Measurements from ENCODE around the gene NOXRED1.

NOXRED1 gene

GRCh38 chr14:77406718-77407117, 16.6 kb downstream of the NOXRED1 start:
- DNase-seq, result no peak

GRCh38 chr14:77406086-77406485, 17.2 kb downstream of the NOXRED1 start:
- no peak for DNase-seq

GRCh38 chr14:77403768-77404167, 19.6 kb downstream of the NOXRED1 start:
- no peak for DNase-seq

GRCh38 chr14:77400216-77400615, 23.1 kb downstream of the NOXRED1 start:
- DNase-seq, result no peak

GRCh38 chr14:77390188-77390587, 33.1 kb downstream of the NOXRED1 start:
- no peak for DNase-seq

GRCh38 chr14:77378701-77379100, 44.6 kb downstream of the NOXRED1 start:
- DNase-seq, result no peak

GRCh38 chr14:77377502-77377844, 45.9 kb downstream of the NOXRED1 start:
- DNase-seq, result no peak

GRCh38 chr14:77376771-77377501, 46.4 kb downstream of the NOXRED1 start, which contains the start of the genes SAMD15 and TMED8:
Gene SAMD15, plus strand, starts transcription at chr14:77377379. Its CDS starts 40 bp downstream, at chr14:77377419.
Gene TMED8, minus strand, starts transcription at chr14:77377094. Its CDS starts 41 bp downstream, at chr14:77377053.
- peak; percentile 76 for DNase-seq

GRCh38 chr14:77375973-77376770, 47.2 kb downstream of the NOXRED1 start:
- peak; percentile 43 for DNase-seq

- DNase-seq, result no peak
Observed at GRCh38 chr14:77375164-77375950, 48.0 kb downstream of the NOXRED1 start.

GRCh38 chr14:77372304-77372841, 51.0 kb downstream of the NOXRED1 start:
- no peak for DNase-seq

- no peak for DNase-seq
Observed at GRCh38 chr14:77369285-77369684, 54.0 kb downstream of the NOXRED1 start.

GRCh38 chr14:77364146-77364545, 59.2 kb downstream of the NOXRED1 start:
- DNase-seq, result no peak

GRCh38 chr14:77359626-77360025, 63.7 kb downstream of the NOXRED1 start:
- DNase-seq, result no peak

GRCh38 chr14:77356899-77357298, 66.4 kb downstream of the NOXRED1 start:
- no peak for DNase-seq

GRCh38 chr14:77355811-77356210, 67.5 kb downstream of the NOXRED1 start:
- DNase-seq, result no peak

GRCh38 chr14:77353469-77354141, 69.7 kb downstream of the NOXRED1 start:
- no peak for DNase-seq

GRCh38 chr14:77347751-77348150, 75.6 kb downstream of the NOXRED1 start:
- no peak for DNase-seq

- no peak for DNase-seq
Observed at GRCh38 chr14:77346495-77346894, 76.8 kb downstream of the NOXRED1 start.

- DNase-seq, result no peak
Observed at GRCh38 chr14:77344377-77344996, 78.8 kb downstream of the NOXRED1 start.

Measured in NCI-H146 (cell line).